GM10266 (cell line): ENCODE data around the gene SYT17.

Experiments used
- DNase-seq: peaks from one replicate; pipeline ENCODE4 v3.0.0; 2012; ENCODE audit errors: extremely low spot score
- CTCF ChIP-seq: IDR thresholded peaks from 2 replicates; pipeline ENCODE4 v1.5.1; 2012; ENCODE audit warnings: mild to moderate bottlenecking, low read depth; ENCODE audit not compliant: control insufficient read depth, insufficient read depth; ENCODE audit errors: missing control alignments

Gene SYT17

GRCh38 chr16:19173649-19174383 is 5.8 kb downstream of the SYT17 start:
- no peak for DNase-seq
- no peak for TF ChIP-seq CTCF

- DNase-seq, result no peak
- TF ChIP-seq CTCF, result no peak
These were observed 6.4 kb downstream of the SYT17 start for GRCh38 chr16:19174478-19174877.

- no peak for DNase-seq
- no peak for TF ChIP-seq CTCF
These were observed 7.6 kb downstream of the SYT17 start for GRCh38 chr16:19175492-19176262.

GRCh38 chr16:19177111-19177739 is 9.2 kb downstream of the SYT17 start:
- no peak for TF ChIP-seq CTCF
- no peak for DNase-seq

- TF ChIP-seq CTCF, result peak; percentile 69
These were observed 11.8 kb downstream of the SYT17 start for GRCh38 chr16:19179546-19180490.

GRCh38 chr16:19180741-19181140 is 12.7 kb downstream of the SYT17 start:
- TF ChIP-seq CTCF, result no peak
- no peak for DNase-seq

More at GRCh38 chr16:19179546-19180490, 11.8 kb downstream of the SYT17 start:
- DNase-seq, result peak; percentile 77
